Measurements from ENCODE around the gene CXorf38.

GRCh38 chrX:40671126-40671525 is 23.8 kb upstream of the CXorf38 start:
- TF ChIP-seq EZH2phosphoT487 (IDR thresholded peaks at IDR 0.05; ENCODE audit: insufficient read depth, low read depth), result no peak
- TF ChIP-seq EZH2 (IDR thresholded peaks at IDR 0.05; ENCODE audit: insufficient read depth, poor library complexity, severe bottlenecking), result no peak

Measured in GM23248 (cell line).